ENCODE measurements around the gene DPY19L2.

DNA sequence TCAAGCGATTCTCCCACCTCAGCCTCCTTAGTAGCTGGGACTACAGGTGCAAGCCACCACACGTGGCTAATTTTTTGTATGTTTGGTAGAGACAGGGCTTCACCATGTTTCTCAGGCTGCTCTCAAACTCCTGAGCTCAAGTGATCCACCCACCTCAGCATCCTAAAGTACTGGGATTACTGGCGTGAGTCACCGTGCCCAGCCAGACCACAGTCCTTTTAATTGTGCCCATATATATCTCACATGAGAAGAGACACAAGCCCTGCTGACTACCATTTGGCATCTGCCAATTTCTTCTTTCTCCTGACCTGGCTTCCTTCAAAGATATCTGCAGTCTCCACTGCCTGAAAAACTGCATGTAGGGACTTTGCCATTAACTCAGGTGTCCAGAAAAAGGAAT is 142.5 kb downstream of the DPY19L2 start:
- TF ChIP-seq, protein P1, sequence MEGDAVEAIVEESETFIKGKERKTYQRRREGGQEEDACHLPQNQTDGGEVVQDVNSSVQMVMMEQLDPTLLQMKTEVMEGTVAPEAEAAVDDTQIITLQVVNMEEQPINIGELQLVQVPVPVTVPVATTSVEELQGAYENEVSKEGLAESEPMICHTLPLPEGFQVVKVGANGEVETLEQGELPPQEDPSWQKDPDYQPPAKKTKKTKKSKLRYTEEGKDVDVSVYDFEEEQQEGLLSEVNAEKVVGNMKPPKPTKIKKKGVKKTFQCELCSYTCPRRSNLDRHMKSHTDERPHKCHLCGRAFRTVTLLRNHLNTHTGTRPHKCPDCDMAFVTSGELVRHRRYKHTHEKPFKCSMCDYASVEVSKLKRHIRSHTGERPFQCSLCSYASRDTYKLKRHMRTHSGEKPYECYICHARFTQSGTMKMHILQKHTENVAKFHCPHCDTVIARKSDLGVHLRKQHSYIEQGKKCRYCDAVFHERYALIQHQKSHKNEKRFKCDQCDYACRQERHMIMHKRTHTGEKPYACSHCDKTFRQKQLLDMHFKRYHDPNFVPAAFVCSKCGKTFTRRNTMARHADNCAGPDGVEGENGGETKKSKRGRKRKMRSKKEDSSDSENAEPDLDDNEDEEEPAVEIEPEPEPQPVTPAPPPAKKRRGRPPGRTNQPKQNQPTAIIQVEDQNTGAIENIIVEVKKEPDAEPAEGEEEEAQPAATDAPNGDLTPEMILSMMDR (IDR thresholded peaks at IDR 0.05) = no peak
- no peak for TF ChIP-seq POLR2A (IDR thresholded peaks at IDR 0.05)

Measured in right lobe of liver (tissue), 4 donors.